Progenitor cell of endocrine pancreas (in vitro differentiated cells): ENCODE data around the gene FGF8. TPM values are rescaled to one million over a fixed set of nuclear protein-coding genes. Genes with fewer than 3 reads are reported as not detected.

ENCODE experiments used
- DNase-seq: peaks from one replicate; pipeline ENCODE4 v3.0.0; 2021; ENCODE audit warnings: low spot score; ENCODE audit not compliant: unreplicated experiment
- H3K27ac Mint-ChIP-seq: 2 replicates; pipeline ENCODE4 v1.8.0; 2021; ENCODE audit warnings: mild to moderate bottlenecking, moderate library complexity, mixed read lengths
- H3K27me3 Mint-ChIP-seq: 2 replicates; pipeline ENCODE4 v1.8.0; 2021; ENCODE audit warnings: mixed read lengths
- H3K36me3 Mint-ChIP-seq: 2 replicates; pipeline ENCODE4 v1.8.0; 2022; ENCODE audit warnings: mixed read lengths; ENCODE audit not compliant: insufficient read depth
- H3K4me1 Mint-ChIP-seq: 2 replicates; pipeline ENCODE4 v1.8.0; 2021; ENCODE audit warnings: low read depth, mixed read lengths
- H3K4me3 Mint-ChIP-seq: 2 replicates; pipeline ENCODE4 v1.8.0; 2021; ENCODE audit warnings: low read depth, mild to moderate bottlenecking, moderate library complexity, mixed read lengths
- H3K9me3 Mint-ChIP-seq: 2 replicates; pipeline ENCODE4 v1.8.0; 2021; ENCODE audit warnings: low read depth, mixed read lengths
- total RNA-seq: library from RNA; stranded (reverse); gene quantifications from 2 replicates; pipeline ENCODE4 v1.2.1, GENCODE V29; 2021
- TF ChIP-seq, protein P1 (sequence below): fragments of 200-600 bp; sonication (generic); IDR thresholded peaks from one replicate; pipeline ENCODE4 v1.5.0; 2021; ENCODE audit warnings: antibody characterized with exemption, mild to moderate bottlenecking; ENCODE audit not compliant: unreplicated experiment

Gene FGF8
- total RNA-seq, 1 donor from 2014 or later: 0.69 TPM

DNA sequence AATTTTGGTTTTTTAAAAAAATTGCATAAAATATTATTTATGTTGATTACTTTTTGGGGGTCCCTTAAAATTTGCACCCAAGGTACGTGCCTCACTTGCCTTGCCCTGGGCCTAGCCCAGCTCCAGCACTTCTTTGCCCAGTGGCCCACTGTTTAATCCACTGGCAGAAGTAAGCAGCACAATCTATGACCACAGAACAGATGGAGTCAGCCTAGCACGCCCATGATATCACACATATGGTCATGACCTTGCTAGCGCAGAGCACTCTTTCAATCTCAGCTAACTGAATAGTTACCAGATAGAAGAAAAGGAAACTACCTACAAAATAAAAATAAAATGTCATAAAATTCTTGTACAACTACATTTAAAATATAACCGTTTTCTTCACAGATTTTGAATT is 36.7 kb upstream of the FGF8 start:
- H3K4me3 Mint-ChIP-seq: no peak overlapping the region
- H3K27ac Mint-ChIP-seq: no peak overlapping the region
- no peak for DNase-seq
- peaks cover 20% of the 10 kb centered on the region for H3K4me1 Mint-ChIP-seq
- H3K36me3 Mint-ChIP-seq: peaks cover 6% of the 10 kb centered on the region
- H3K27me3 Mint-ChIP-seq: no peaks in the 10 kb centered on the region
- TF ChIP-seq, protein P1, sequence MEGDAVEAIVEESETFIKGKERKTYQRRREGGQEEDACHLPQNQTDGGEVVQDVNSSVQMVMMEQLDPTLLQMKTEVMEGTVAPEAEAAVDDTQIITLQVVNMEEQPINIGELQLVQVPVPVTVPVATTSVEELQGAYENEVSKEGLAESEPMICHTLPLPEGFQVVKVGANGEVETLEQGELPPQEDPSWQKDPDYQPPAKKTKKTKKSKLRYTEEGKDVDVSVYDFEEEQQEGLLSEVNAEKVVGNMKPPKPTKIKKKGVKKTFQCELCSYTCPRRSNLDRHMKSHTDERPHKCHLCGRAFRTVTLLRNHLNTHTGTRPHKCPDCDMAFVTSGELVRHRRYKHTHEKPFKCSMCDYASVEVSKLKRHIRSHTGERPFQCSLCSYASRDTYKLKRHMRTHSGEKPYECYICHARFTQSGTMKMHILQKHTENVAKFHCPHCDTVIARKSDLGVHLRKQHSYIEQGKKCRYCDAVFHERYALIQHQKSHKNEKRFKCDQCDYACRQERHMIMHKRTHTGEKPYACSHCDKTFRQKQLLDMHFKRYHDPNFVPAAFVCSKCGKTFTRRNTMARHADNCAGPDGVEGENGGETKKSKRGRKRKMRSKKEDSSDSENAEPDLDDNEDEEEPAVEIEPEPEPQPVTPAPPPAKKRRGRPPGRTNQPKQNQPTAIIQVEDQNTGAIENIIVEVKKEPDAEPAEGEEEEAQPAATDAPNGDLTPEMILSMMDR: no peak
- H3K9me3 Mint-ChIP-seq: no peaks in the 10 kb centered on the region

DNA sequence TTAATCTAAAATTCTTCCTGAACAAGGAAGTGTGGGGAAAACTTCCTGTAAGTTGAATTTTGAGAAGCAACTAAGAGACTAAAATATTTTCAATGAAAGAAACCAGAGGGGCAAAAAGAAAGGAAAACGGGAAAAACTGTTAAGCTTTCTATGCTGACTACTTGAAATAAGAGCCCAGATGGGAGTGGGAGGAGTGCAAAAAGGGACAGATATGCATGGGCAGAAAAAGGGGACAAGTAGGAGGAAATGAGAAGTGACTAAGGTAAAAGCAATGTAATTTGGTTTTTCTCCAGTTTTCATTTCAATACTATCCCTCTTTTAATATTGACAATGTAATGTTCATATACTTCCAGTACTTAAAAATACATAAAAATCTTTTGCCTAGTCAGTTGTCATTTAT is 31.2 kb upstream of the FGF8 start:
- DNase-seq: no peak
- Mint-ChIP-seq H3K27me3 (no peaks in the 10 kb centered on the region), H3K9me3 (no peaks in the 10 kb centered on the region), H3K27ac (no peak overlapping the region), H3K36me3 (peaks cover 18% of the 10 kb centered on the region), H3K4me3 (no peak overlapping the region), H3K4me1 (no peaks in the 10 kb centered on the region)
- TF ChIP-seq, protein P1: no peak

DNA sequence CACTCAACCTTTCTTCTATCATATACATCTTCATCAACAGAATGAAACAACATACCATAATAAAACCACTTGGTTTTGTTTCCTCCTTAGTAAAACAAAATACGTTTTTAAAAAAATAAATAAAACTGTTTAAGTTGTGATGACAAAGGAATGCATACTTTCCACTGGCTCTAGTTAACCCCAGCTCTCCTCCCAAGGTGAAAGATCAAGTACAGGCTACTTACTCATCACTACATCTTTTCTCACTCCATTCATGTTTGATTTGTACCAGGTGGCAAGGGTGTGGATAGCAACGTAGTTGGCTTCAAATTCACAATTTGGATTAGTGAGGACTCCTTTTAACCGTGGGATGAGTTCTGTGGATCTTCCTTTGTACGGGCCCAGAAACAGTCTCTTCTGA is 27.6 kb upstream of the FGF8 start:
- Mint-ChIP-seq H3K4me3 (no peak overlapping the region), H3K27ac (no peak overlapping the region), H3K4me1 (no peaks in the 10 kb centered on the region), H3K36me3 (peaks cover 32% of the 10 kb centered on the region), H3K9me3 (no peaks in the 10 kb centered on the region), H3K27me3 (no peaks in the 10 kb centered on the region)
- no peak for DNase-seq
- TF ChIP-seq, protein P1: no peak

DNA sequence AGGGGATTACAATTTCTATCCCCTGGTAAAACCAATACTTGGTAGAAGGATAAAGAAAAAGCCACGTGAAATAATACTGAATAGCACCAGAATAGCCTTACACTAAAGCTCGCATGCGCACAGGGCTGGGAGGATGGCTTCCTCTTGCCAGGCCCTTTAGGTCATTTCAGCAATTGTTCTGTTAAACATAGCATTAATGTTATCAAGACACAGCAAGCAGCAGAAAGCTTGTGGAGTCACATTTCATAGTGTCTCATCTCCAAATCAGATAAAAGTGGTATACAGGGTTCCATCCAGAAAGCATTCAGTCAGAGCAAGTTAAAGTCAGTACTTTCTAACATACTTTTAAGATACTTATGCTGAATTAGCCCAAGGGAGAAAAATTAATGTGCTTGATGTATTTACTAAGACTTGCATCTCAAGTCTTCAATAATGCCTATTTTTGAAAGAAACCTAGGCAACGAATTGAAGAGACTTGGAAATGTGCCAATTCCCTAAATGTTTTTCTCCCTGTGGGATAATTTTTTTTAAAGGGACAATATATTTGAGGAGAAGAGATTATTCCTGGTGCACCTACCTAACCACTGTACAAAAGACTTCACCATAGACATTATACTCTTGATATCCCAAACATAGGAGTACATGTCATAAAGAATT is 21.6 kb upstream of the FGF8 start:
- DNase-seq: no peak
- no peaks in the 10 kb centered on the region for H3K9me3 Mint-ChIP-seq
- H3K27ac Mint-ChIP-seq: no peak overlapping the region
- TF ChIP-seq, protein P1: no peak
- H3K36me3 Mint-ChIP-seq: peaks cover 35% of the 10 kb centered on the region
- H3K4me1 Mint-ChIP-seq: no peaks in the 10 kb centered on the region
- H3K27me3 Mint-ChIP-seq: no peaks in the 10 kb centered on the region
- H3K4me3 Mint-ChIP-seq: no peak overlapping the region

DNA sequence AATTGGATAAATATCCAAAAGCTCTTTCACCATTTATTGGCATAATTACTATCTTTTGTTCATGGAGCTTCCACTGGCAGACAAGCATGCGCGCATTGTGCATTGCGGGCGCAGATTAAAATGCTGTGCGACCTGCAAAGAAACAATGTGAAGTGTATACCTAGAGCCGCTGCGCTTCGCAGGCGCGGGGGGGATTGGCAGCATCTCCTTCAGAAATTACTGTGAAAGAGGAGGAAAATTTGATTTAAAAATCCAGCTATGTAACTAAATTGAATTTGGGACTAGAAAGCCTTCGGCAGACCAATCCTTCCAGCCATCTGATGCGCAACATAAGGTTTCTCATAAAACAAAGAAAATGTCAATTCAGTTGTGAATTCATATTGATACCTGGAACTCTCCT is 17.6 kb upstream of the FGF8 start:
- Mint-ChIP-seq H3K4me1 (no peaks in the 10 kb centered on the region), H3K9me3 (no peaks in the 10 kb centered on the region)

More for the DNA sequence above, 17.6 kb upstream of the FGF8 start:
- Mint-ChIP-seq H3K36me3 (peaks cover 21% of the 10 kb centered on the region), H3K4me3 (no peak overlapping the region), H3K27ac (no peak overlapping the region), H3K27me3 (no peaks in the 10 kb centered on the region)
- TF ChIP-seq, protein P1: no peak
- DNase-seq: no peak
